Adipocyte (in vitro differentiated cells): ENCODE measurements around the gene PCDHB15.
"Not testable (repeated sequence)": the region's sequence is repeated elsewhere in the genome, so short reads cannot be mapped to it uniquely, and the experiment has no call there.

ENCODE experiments used
- DNase-seq: peaks from one replicate; pipeline ENCODE4 v3.0.0-alpha.2; 2015; ENCODE audit warnings: low read depth
- H3K27me3 ChIP-seq: replicated peaks from 2 replicates; pipeline ENCODE4 v1.7.0; 2013; ENCODE audit warnings: mild to moderate bottlenecking, low read length, moderate library complexity; ENCODE audit not compliant: control insufficient read depth, insufficient read depth
- H3K36me3 ChIP-seq: 2 replicates; pipeline ENCODE4 v1.7.0; 2013; ENCODE audit warnings: low read length, mild to moderate bottlenecking, moderate library complexity; ENCODE audit not compliant: control insufficient read depth, insufficient read depth, severe bottlenecking
- H3K4me1 ChIP-seq: 2 replicates; pipeline ENCODE4 v1.7.0; 2013; ENCODE audit warnings: mild to moderate bottlenecking, low read length, moderate library complexity; ENCODE audit not compliant: control insufficient read depth, insufficient read depth
- H3K4me3 ChIP-seq: 2 replicates; pipeline ENCODE4 v1.7.0; 2013; ENCODE audit warnings: mild to moderate bottlenecking, low read length, moderate library complexity
- H3K9ac ChIP-seq: 2 replicates; pipeline ENCODE4 v1.7.0; 2013; ENCODE audit warnings: mild to moderate bottlenecking, low read length, moderate library complexity
- H3K9me3 ChIP-seq: 2 replicates; pipeline ENCODE4 v1.7.0; 2013; ENCODE audit warnings: mild to moderate bottlenecking, low read length, moderate library complexity; ENCODE audit not compliant: control insufficient read depth

The PCDHB15 gene

GRCh38 chr5:141216035-141216434, 29.2 kb upstream of the PCDHB15 start:
- not testable (repeated sequence) for H3K27me3 ChIP-seq, DNase-seq, H3K4me3 ChIP-seq, H3K4me1 ChIP-seq, H3K36me3 ChIP-seq, H3K9ac ChIP-seq
- peaks cover 78% of the 10 kb centered on the region for H3K9me3 ChIP-seq

GRCh38 chr5:141223112-141223783, 21.9 kb upstream of the PCDHB15 start, which contains the start of gene PCDHB14:
Gene PCDHB14, plus strand, starts transcription at chr5:141223343. Its CDS starts 163 bp downstream, at chr5:141223506.
- Histone ChIP-seq H3K9ac (no peak within 1 kb of the TSS), H3K36me3 (no peaks in the 10 kb centered on the region), H3K27me3 (no peaks in the 10 kb centered on the region), H3K9me3 (peaks cover 69% of the 10 kb centered on the region), H3K4me3 (peak within 1 kb of the TSS; percentile 71), H3K4me1 (no peaks in the 10 kb centered on the region)
- peak; percentile 78 for DNase-seq

- not testable (repeated sequence) for H3K9ac ChIP-seq, H3K4me1 ChIP-seq, H3K27me3 ChIP-seq, H3K4me3 ChIP-seq, DNase-seq, H3K36me3 ChIP-seq
- peaks cover 64% of the 10 kb centered on the region for H3K9me3 ChIP-seq
Observed at GRCh38 chr5:141224844-141225243, 20.4 kb upstream of the PCDHB15 start.

GRCh38 chr5:141225421-141225820, 19.8 kb upstream of the PCDHB15 start:
- DNase-seq, H3K27me3 ChIP-seq, H3K4me3 ChIP-seq, H3K4me1 ChIP-seq, H3K36me3 ChIP-seq, H3K9ac ChIP-seq: not testable (repeated sequence)
- H3K9me3 ChIP-seq = peaks cover 63% of the 10 kb centered on the region

GRCh38 chr5:141234109-141234667, 11.0 kb upstream of the PCDHB15 start:
- Histone ChIP-seq H3K9ac (no peak overlapping the region), H3K27me3 (no peaks in the 10 kb centered on the region), H3K36me3 (no peaks in the 10 kb centered on the region), H3K9me3 (peaks cover 84% of the 10 kb centered on the region), H3K4me3 (peak overlapping the region; percentile 46), H3K4me1 (no peaks in the 10 kb centered on the region)
- DNase-seq = peak; percentile 27

- H3K27me3 ChIP-seq, H3K4me1 ChIP-seq, DNase-seq, H3K4me3 ChIP-seq, H3K9ac ChIP-seq, H3K36me3 ChIP-seq: not testable (repeated sequence)
- peaks cover 93% of the 10 kb centered on the region for H3K9me3 ChIP-seq
Observed at GRCh38 chr5:141235922-141236321, 9.3 kb upstream of the PCDHB15 start.

GRCh38 chr5:141236516-141237313, 8.5 kb upstream of the PCDHB15 start:
- Histone ChIP-seq H3K4me1 (no peaks in the 10 kb centered on the region), H3K9ac (no peak overlapping the region), H3K36me3 (no peaks in the 10 kb centered on the region), H3K9me3 (peaks cover 93% of the 10 kb centered on the region), H3K27me3 (no peaks in the 10 kb centered on the region), H3K4me3 (no peak overlapping the region)
- no peak for DNase-seq

GRCh38 chr5:141241496-141241895, 3.7 kb upstream of the PCDHB15 start:
- H3K4me3 ChIP-seq = no peak overlapping the region
- no peaks in the 10 kb centered on the region for H3K36me3 ChIP-seq
- DNase-seq = no peak
- no peaks in the 10 kb centered on the region for H3K4me1 ChIP-seq
- H3K9me3 ChIP-seq = peaks cover 97% of the 10 kb centered on the region
- H3K27me3 ChIP-seq = no peaks in the 10 kb centered on the region
- no peak overlapping the region for H3K9ac ChIP-seq

GRCh38 chr5:141246971-141247370, 1.8 kb downstream of the PCDHB15 start:
- not testable (repeated sequence) for H3K9ac ChIP-seq, H3K36me3 ChIP-seq, H3K4me3 ChIP-seq, DNase-seq, H3K27me3 ChIP-seq, H3K4me1 ChIP-seq
- peaks cover 93% of the 10 kb centered on the region for H3K9me3 ChIP-seq

- Histone ChIP-seq H3K4me3 (peak overlapping the region; percentile 15), H3K9me3 (peaks cover 93% of the 10 kb centered on the region)
- not testable (repeated sequence) for H3K27me3 ChIP-seq, DNase-seq, H3K36me3 ChIP-seq, H3K4me1 ChIP-seq, H3K9ac ChIP-seq
Observed at GRCh38 chr5:141247434-141247833, 2.2 kb downstream of the PCDHB15 start.

GRCh38 chr5:141250576-141250975, 5.4 kb downstream of the PCDHB15 start:
- Histone ChIP-seq H3K9ac (no peak overlapping the region), H3K36me3 (no peaks in the 10 kb centered on the region), H3K4me3 (peak overlapping the region; percentile 38), H3K27me3 (no peaks in the 10 kb centered on the region), H3K4me1 (no peaks in the 10 kb centered on the region), H3K9me3 (peaks cover 93% of the 10 kb centered on the region)
- DNase-seq = no peak
